Measurements from ENCODE around the gene STAG3. TPM values are rescaled to one million over a fixed set of nuclear protein-coding genes. Genes with fewer than 3 reads are reported as not detected.
"Not testable (repeated sequence)": the region's sequence is repeated elsewhere in the genome, so short reads cannot be mapped to it uniquely, and the experiment has no call there.

STAG3 gene
- total RNA-seq, 1 experiment from 2014 or later: 0.35 TPM

DNA sequence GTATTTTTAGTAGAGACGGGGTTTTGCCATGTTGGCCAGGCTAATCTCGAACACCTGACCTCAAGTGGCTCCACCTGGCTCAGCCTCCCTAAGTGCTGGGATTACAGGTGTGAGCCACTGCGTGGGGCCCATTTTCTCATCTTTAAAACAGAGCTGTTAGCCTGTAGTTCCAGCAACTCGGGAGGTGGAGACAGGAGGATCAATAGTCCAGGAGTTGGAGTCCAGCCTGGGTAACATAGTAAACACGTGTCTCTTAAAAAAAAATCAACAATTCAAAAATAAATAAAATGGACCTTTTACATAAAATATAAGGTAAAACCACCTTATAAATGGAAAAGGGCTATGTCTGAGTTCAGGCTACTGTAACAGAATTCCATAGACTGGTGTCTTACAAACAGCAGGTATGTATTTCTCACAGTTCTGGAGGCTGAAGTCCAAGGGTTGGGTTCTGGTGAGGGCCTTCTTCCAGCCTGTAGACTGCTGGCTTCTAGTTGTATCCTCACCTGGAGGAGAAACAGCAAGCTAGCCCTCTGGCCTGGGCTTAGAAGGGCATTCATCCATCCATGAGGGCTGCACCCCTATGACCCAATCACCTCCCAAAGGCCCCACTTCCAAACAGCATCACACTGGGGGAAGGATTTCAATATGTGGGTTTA lies 35.0 kb downstream of the STAG3 start:
- no peak for DNase-seq (ENCODE audit: low spot score)

- no peak for DNase-seq (ENCODE audit: low spot score)
These were observed 36.0 kb downstream of the STAG3 start for GRCh38 chr7:100213672-100214071.

DNA sequence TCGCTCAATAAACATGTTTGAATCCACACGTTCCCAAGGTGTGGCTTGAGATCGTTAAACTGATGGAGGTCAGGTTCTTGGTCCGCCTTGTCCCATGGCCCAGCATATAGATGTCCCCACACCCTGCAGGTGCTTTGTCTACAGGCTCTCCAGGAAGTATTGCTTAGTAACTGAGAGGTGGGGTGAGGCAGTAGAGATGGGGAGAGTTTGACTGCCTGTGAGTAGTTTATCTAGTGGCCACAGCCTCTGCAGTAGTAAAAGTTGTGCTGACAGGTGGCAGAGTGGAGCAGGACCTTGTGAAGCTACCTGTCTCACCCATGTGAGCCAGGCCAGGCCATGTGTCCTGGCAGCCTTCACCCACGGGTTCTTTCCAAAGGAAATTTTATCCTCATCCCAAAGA lies 36.6 kb downstream of the STAG3 start:
- not testable (repeated sequence) for DNase-seq (ENCODE audit: low spot score)

DNA sequence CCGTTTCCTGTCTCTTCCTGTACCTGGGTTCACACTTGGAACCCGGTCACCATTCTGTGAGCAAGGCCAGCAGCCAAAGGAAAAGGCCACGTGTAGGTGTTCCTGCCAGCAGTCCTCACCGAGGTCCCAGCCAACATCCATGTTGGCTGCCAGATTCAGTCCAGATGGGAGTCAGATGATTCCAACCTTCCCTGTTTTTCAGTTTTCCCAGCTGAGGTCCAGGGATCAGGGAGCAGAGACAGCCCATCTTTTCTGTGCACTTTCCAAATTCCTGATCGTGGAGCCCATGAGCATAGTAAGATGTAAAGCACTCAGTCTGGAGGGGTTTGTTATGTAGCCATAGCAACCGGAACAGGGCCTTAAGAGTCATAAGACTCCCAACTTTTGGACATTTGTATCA lies 38.2 kb downstream of the STAG3 start:
- no peak for DNase-seq (ENCODE audit: low spot score)

DNA sequence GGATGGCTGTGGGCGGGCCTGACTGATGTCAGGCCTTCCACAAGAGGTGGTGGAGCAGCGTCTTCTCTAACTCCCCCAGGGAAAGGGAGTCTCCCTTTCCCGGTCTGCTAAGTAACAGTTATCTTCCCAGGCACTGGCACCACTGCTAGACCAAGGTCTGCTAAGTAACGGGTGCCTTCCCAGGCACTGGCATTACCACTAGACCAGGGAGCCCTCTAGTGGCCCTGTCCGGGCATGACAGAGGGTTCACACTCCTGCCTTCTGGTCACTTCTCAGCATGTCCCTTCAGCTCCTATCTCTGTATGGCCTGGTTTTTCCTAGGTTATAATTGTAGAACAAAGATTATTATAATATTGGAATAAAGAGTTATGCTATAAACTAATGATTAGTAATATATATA lies 40.2 kb downstream of the STAG3 start:
- DNase-seq (ENCODE audit: low spot score): not testable (repeated sequence)

- no peak for DNase-seq (ENCODE audit: low spot score)
These were observed 41.6 kb downstream of the STAG3 start for GRCh38 chr7:100219271-100219737.

DNA sequence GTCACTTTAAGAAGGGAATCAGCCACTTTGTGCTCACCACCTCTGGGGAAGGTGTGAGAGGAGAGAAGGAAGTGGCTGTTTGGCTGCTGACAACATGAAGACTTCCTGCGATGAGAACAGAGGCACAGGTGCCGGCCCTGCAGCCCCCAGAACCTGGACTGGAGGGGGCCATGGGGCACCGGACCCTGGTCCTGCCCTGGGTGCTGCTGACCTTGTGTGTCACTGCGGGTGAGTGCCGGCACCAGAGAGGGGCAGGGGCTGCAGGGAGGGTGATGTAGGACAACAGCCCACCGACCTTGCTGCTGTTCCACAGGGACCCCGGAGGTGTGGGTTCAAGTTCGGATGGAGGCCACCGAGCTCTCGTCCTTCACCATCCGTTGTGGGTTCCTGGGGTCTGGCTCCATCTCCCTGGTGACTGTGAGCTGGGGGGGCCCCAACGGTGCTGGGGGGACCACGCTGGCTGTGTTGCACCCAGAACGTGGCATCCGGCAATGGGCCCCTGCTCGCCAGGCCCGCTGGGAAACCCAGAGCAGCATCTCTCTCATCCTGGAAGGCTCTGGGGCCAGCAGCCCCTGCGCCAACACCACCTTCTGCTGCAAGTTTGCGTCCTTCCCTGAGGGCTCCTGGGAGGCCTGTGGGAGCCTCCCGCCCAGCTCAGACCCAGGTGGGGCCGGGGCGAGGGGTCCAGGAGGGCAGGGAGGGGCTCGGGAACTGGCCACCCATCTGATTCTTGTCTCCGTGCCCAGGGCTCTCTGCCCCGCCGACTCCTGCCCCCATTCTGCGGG lies 42.3 kb downstream of the STAG3 start, which contains the start of gene PVRIG:
Gene PVRIG, plus strand, starts transcription at position 149 of the 785 bp plus-strand sequence. Its CDS starts 22 bp downstream, at position 171.
- not testable (repeated sequence) for DNase-seq (ENCODE audit: low spot score)

DNA sequence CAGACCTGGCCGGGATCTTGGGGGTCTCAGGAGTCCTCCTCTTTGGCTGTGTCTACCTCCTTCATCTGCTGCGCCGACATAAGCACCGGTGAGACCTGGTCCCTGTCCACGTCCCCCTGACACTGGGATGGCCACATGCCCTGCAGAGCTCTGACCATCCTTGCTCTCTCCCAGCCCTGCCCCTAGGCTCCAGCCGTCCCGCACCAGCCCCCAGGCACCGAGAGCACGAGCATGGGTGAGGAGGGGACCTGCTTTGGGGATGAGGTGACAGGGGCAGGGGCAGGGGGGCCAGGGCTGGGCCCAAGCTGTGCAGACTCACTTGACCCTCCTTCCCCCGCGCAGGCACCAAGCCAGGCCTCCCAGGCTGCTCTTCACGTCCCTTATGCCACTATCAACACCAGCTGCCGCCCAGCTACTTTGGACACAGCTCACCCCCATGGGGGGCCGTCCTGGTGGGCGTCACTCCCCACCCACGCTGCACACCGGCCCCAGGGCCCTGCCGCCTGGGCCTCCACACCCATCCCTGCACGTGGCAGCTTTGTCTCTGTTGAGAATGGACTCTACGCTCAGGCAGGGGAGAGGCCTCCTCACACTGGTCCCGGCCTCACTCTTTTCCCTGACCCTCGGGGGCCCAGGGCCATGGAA lies 43.0 kb downstream of the STAG3 start:
- DNase-seq (ENCODE audit: low spot score): no peak

DNA sequence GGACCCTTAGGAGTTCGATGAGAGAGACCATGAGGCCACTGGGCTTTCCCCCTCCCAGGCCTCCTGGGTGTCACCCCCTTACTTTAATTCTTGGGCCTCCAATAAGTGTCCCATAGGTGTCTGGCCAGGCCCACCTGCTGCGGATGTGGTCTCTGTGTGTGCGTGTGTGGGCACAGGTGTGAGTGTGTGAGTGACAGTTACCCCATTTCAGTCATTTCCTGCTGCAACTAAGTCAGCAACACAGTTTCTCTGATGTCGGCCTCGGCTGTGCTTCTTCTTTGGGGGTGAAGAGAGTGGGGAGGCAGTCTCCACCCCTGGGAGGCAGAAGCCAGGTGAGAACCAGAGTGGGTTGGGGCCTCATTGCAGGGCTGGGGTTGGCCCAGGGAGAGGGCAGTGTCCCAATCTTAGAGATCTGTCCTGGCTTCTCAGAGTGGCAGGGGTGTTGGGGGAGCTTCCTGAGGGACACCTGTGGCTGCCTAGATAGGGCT lies 43.6 kb downstream of the STAG3 start:
- no peak for DNase-seq (ENCODE audit: low spot score)

GRCh38 chr7:100221767-100222444 lies 44.2 kb downstream of the STAG3 start:
- DNase-seq (ENCODE audit: low spot score): no peak

DNA sequence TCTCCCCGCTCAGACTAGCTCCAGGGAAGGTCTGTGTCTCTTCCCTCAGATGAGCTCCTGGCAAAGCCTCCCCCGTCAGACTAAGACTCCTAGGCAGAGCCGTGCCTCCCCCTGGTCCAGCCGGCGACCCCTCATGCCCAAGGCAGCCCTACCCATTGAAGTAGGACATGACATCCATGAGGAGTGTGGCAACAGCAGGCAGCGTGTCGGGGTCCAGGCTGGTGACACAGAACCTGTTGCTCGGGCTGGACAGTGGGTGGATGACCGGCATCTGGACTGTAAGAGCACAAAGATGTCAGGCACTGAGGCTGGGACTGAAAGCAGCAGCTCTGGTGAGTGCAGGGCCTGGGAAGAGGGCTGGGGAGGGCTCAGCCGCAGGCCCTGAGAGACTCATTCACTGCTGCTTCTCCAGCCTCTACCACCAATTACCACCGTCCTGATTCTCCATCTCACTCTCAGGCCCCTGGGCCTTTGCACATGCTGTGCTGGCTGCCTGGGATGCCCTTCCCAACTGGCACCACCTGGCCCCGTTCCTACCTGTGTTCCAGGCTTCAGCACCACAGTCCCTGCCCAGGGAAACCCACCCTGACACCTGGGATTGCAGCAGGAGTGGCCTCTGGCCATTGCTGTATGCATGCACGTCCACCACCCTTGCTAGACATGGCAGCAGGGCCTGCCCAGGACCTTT lies 44.9 kb downstream of the STAG3 start:
- no peak for DNase-seq (ENCODE audit: low spot score)

DNA sequence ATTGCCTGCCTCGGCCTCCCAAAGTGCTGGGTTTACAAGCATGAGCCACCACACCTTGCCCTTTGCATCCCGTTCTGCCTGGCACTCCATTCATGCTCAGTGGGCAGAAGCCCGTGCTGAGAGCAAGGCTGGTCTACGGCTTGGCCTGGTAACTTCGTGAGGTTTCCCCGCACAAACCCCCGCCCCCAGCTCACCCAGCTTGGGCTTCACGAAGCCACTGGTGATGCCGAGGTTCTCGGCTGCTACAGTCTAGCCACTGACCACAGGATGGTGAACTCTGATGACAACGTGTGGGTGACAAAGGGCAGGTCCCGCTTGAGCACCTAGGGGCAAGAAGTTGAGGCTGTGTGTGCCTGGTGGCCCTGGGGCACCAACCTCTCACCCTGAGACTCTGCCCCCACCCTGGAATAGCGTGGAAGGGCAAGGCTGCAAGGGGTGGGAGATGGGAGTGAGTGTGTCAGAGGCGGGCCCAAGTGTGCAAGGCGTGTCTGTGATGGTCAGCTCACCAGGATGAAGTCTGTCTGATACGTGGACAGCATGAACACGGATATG lies 45.7 kb downstream of the STAG3 start:
- not testable (repeated sequence) for DNase-seq (ENCODE audit: low spot score)

DNA sequence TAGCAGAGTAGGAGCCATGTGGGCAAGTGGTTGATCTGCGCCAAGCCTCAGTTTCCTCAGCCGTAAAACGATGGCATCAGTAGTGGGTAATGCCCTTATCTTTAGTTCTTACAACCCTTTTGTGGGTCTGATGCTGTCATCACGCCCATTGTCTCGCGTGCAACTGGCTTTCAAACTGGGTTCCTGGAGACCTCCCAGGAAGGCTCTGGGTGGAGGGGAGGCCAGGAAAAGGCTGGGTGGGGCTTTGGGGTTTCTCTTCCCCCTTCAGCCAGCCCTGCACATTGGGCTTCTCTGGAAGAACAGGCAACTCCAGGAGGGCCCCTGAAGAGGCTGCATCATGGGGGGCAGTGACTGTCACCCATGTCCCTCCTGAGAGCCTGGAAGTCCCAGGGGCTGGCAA lies 47.2 kb downstream of the STAG3 start:
- not testable (repeated sequence) for DNase-seq (ENCODE audit: low spot score)

GRCh38 chr7:100234660-100235317 lies 57.1 kb downstream of the STAG3 start:
- DNase-seq (ENCODE audit: low spot score): not testable (repeated sequence)

DNA sequence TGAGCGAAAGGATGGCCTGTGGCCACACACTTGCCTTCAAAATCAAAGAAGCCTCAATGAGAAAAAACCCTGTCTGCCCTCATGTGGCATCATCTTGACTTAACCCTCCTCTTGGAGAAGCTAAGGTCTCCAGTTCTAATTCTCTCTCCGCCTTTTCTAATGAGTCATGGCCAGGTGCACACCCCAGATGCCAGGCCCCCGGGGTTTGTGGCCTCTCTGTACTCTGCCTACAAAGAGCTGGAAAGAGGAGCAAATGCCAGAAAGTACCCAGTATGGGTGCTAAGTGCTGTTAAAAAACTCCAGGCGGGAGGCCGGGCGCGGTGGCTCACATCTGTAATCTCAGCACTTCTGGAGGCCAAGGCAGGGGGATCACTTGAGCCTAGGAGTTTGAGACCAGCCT lies 62.3 kb downstream of the STAG3 start:
- not testable (repeated sequence) for DNase-seq (ENCODE audit: low spot score)

DNA sequence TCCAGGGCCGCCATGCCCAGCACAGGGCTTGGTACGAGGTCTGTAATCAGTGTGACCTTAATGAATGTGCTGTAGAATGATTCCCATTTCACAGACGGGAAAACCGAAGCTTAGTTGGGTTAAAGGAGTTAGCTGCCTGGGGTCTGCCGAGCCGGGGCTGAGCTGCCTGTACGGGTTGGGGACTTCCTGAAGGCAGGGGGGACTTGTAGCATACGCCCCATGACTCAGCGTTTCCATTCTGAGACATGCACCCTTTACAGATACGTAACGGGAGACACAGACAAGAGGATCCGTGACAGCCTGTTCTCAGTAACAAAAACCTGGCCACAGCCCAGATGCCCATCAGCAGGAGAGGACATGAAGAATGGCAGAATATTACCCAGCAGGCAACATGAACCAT lies 65.7 kb downstream of the STAG3 start:
- DNase-seq (ENCODE audit: low spot score): not testable (repeated sequence)

GRCh38 chr7:100244988-100245605 lies 67.4 kb downstream of the STAG3 start:
- DNase-seq (ENCODE audit: low spot score): peak; percentile 28

- DNase-seq (ENCODE audit: low spot score): peak; percentile 54
These were observed 68.6 kb downstream of the STAG3 start for GRCh38 chr7:100246121-100246864.

DNA sequence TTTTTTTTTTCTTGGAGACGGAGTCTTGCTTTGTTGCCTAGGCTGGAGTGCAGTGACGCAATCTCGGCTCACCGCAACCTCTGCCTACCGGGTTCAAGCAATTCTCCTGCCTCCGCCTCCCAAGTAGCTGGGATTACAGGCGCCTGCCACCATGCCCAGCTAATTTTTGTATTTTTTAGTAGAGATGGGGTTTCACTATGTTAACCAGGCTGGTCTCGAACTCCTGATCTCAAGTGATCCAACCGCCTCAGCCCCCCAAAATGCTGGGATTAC lies 69.1 kb downstream of the STAG3 start:
- DNase-seq (ENCODE audit: low spot score): not testable (repeated sequence)
